Trophoblast cell (in vitro differentiated cells and primary cell): ENCODE measurements around the gene PRKCB.

Source experiments
- DNase-seq, 2 donors: peaks; one replicate each; pipeline ENCODE4 v3.0.0-alpha.2; 2016
- H2AFZ ChIP-seq: 2 replicates; pipeline ENCODE4 v1.6.1; 2013; ENCODE audit warnings: low read length, moderate library complexity, mild to moderate bottlenecking; ENCODE audit not compliant: insufficient read depth, poor library complexity
- H2AK5ac ChIP-seq: 2 replicates; pipeline ENCODE4 v1.6.1; 2013; ENCODE audit warnings: mild to moderate bottlenecking, low read length
- H2BK120ac ChIP-seq: 2 replicates; pipeline ENCODE4 v1.6.1; 2013; ENCODE audit warnings: low read length, mild to moderate bottlenecking, moderate library complexity; ENCODE audit not compliant: insufficient read depth, poor library complexity
- H2BK12ac ChIP-seq: 2 replicates; pipeline ENCODE4 v1.6.1; 2013; ENCODE audit warnings: mild to moderate bottlenecking, low read length, moderate library complexity
- H2BK5ac ChIP-seq: 2 replicates; pipeline ENCODE4 v1.6.1; 2013; ENCODE audit warnings: low read length, low read depth, moderate library complexity, mild to moderate bottlenecking; ENCODE audit not compliant: poor library complexity
- H3K14ac ChIP-seq: 2 replicates; pipeline ENCODE4 v1.6.1; 2013; ENCODE audit warnings: mild to moderate bottlenecking, low read length
- H3K18ac ChIP-seq: 2 replicates; pipeline ENCODE4 v1.6.1; 2013; ENCODE audit warnings: mild to moderate bottlenecking, low read length
- H3K23ac ChIP-seq: 2 replicates; pipeline ENCODE4 v1.6.1; 2013; ENCODE audit warnings: low read length
- H3K27ac ChIP-seq: 2 replicates; pipeline ENCODE4 v1.5.1; 2013; ENCODE audit warnings: low read depth, mild to moderate bottlenecking, inconsistent platforms, low read length, moderate library complexity
- H3K27me3 ChIP-seq: 2 replicates; pipeline ENCODE4 v1.6.1; 2013; ENCODE audit warnings: inconsistent platforms, mild to moderate bottlenecking, low read length, moderate library complexity; ENCODE audit not compliant: insufficient read depth
- H3K36me3 ChIP-seq, 2 experiments: 1 replicate in 1 of 2; 2 replicates in 1 of 2; pipeline ENCODE4 v1.6.1; 2013; ENCODE audit warnings: low read length in 2 of 2, mild to moderate bottlenecking in 2 of 2, moderate library complexity in 1 of 2; ENCODE audit not compliant: insufficient read depth in 2 of 2, control insufficient read depth in 1 of 2
- H3K4ac ChIP-seq: 2 replicates; pipeline ENCODE4 v1.6.1; 2013; ENCODE audit warnings: low read depth, mild to moderate bottlenecking, low read length, moderate library complexity
- H3K4me1 ChIP-seq, 2 experiments: 1 replicate in 1 of 2; 2 replicates in 1 of 2; pipeline ENCODE4 v1.6.1; 2013; ENCODE audit warnings: low read length in 2 of 2, mild to moderate bottlenecking in 2 of 2, moderate library complexity in 1 of 2; ENCODE audit not compliant: insufficient read depth in 2 of 2, control insufficient read depth in 1 of 2
- H3K4me2 ChIP-seq: 2 replicates; pipeline ENCODE4 v1.6.1; 2013; ENCODE audit warnings: inconsistent platforms, mild to moderate bottlenecking, low read length, moderate library complexity
- H3K4me3 ChIP-seq: 2 replicates; pipeline ENCODE4 v1.5.1; 2013; ENCODE audit warnings: mild to moderate bottlenecking, low read depth, low read length, inconsistent platforms
- H3K79me1 ChIP-seq: one replicate; pipeline ENCODE4 v1.6.1; 2013; ENCODE audit warnings: low read length
- H3K79me2 ChIP-seq: 2 replicates; pipeline ENCODE4 v1.6.1; 2013; ENCODE audit warnings: low read length, mild to moderate bottlenecking; ENCODE audit not compliant: control insufficient read depth, insufficient read depth, poor library complexity
- H3K9ac ChIP-seq: 2 replicates; pipeline ENCODE4 v1.6.1; 2013; ENCODE audit warnings: mild to moderate bottlenecking, low read length
- H3K9me3 ChIP-seq: 2 replicates; pipeline ENCODE4 v1.6.1; 2013; ENCODE audit warnings: low read depth, mild to moderate bottlenecking, control low read depth, inconsistent platforms, low read length; ENCODE audit not compliant: insufficient read depth
- H4K12ac ChIP-seq: 2 replicates; pipeline ENCODE4 v1.6.1; 2013; ENCODE audit warnings: low read depth, mild to moderate bottlenecking, low read length, moderate library complexity
- H4K8ac ChIP-seq: 2 replicates; pipeline ENCODE4 v1.6.1; 2013; ENCODE audit warnings: low read depth, mild to moderate bottlenecking, low read length, moderate library complexity
- H4K91ac ChIP-seq: one replicate; pipeline ENCODE4 v1.6.1; 2013; ENCODE audit warnings: low read depth, mild to moderate bottlenecking, low read length, moderate library complexity
- WGBS: extraction: QIAGEN DNeasy Blood & Tissue Kit; methylation state at CpG from one replicate; pipeline ENCODE4 v1.1.7; 2013; ENCODE audit warnings: missing lambda C conversion rate; ENCODE audit not compliant: insufficient read length, insufficient coverage; ENCODE audit errors: extremely low coverage; 5-methylcytosine and 5-hydroxymethylcytosine counted together

PRKCB gene

GRCh38 chr16:24246911-24247607, 411.3 kb downstream of the PRKCB start:
- Histone ChIP-seq H3K79me2 (no peaks in the 10 kb centered on the region), H2AFZ (no peak overlapping the region), H4K91ac (no peak overlapping the region), H3K23ac (no peak overlapping the region), H3K9ac (no peak overlapping the region), H2BK120ac (no peak overlapping the region), H4K8ac (no peak overlapping the region), H3K27ac (no peak overlapping the region), H2BK5ac (no peak overlapping the region), H3K4me2 (no peak overlapping the region), H3K9me3 (no peaks in the 10 kb centered on the region), H2BK12ac (no peak overlapping the region), H3K4ac (no peak overlapping the region), H3K18ac (no peak overlapping the region), H3K4me3 (no peak overlapping the region), H3K79me1 (no peaks in the 10 kb centered on the region), H3K14ac (no peak overlapping the region), H3K27me3 (no peaks in the 10 kb centered on the region), H4K12ac (no peak overlapping the region), H2AK5ac (no peak overlapping the region), H3K4me1 (no peaks in the 10 kb centered on the region), H3K36me3 (no peaks in the 10 kb centered on the region)
- no CpG with 5 or more reads among the region's 4 CpGs for WGBS
- peak; percentile 59 to 72 for DNase-seq

DNA sequence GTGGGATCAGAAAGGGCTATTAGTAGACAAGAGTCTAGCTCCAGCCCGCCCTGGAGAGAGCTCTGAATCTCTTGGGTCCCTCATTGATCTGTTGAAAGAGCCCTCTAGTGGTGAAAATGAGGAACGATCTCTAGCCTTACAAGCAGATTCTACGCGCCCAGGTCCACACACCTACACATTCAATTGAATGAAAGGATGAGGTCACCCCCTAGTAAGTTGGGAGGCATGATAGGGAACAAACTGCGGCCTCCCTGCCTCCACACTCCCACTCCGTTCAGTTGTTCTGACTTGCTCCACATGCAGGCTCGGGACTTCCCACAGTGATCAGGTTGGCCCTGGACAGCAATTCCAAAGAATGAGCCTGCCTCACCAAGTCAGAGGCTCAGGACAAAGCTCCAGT, 417.4 kb downstream of the PRKCB start:
- Histone ChIP-seq H3K4ac (no peak overlapping the region), H3K27me3 (peaks cover 2% of the 10 kb centered on the region), H3K4me2 (no peak overlapping the region), H3K79me1 (no peaks in the 10 kb centered on the region), H2BK120ac (no peak overlapping the region), H3K4me1 (no peaks in the 10 kb centered on the region), H3K79me2 (no peaks in the 10 kb centered on the region), H4K8ac (no peak overlapping the region), H2AFZ (no peak overlapping the region), H4K91ac (no peak overlapping the region), H3K18ac (no peak overlapping the region), H2BK12ac (no peak overlapping the region), H3K36me3 (no peaks in the 10 kb centered on the region), H3K9me3 (peaks cover 1% of the 10 kb centered on the region), H2AK5ac (no peak overlapping the region), H3K14ac (no peak overlapping the region), H3K9ac (no peak overlapping the region), H3K23ac (no peak overlapping the region), H3K27ac (no peak overlapping the region), H4K12ac (no peak overlapping the region), H3K4me3 (no peak overlapping the region), H2BK5ac (no peak overlapping the region)
- no CpG with 5 or more reads among the region's 7 CpGs for WGBS
- DNase-seq, result peak; percentile 24 to 76

DNA sequence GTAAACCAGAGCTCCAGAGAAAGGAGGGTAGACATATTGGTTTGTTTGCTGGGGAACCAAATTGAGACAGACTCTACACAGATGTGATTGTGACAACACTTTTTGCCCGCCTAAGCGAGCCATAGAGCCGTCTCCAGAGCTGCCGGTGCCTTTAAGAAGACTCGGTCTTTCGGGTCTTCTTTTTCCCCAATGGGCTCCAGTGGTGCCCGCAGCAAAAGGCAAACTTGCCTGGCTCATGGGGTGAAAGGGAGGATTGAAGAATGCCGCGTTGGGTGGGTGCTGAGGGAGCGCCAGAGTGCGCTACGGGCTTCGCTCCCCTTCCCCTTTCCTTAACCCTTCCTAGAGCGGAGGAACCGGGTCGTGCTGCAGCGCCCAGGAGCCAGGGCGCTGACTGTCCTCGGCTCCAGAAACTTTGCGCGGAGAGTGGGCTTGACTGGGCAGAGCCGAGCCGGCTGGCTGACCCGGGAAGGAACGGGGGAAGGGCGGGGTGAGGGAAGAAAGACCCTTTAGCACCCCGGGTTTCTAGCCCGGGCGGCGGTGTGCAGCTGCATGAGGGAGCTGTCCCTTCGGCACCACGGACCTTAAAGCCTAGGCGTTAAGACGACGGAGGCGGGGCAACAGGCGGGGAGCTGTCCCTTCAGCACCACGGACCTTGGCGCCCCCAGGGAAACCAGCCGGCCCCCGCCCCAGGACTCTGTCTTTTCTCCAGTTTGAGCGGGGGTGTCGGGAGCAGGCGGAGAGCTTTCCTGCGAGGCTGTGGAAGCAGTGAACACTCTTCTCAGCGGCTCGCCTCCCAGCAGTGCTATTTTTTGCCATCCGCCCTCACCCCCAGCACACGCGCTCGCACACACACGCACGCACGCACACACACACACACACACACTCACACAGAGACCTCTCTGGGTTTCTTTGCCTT, 419.9 kb downstream of the PRKCB start, which contains the start of gene CACNG3:
CACNG3 (plus strand) TSS at position 880 of the 916 bp plus-strand sequence. CDS start 420 bp downstream, outside the sequence.
- DNase-seq, result peak; percentile 50 to 70
- no peaks in the 10 kb centered on the region for H3K4me1 ChIP-seq
- H2AK5ac ChIP-seq, result no peak within 1 kb of the TSS
- H3K14ac ChIP-seq, result no peak within 1 kb of the TSS
- peaks cover 2% of the 10 kb centered on the region for H3K27me3 ChIP-seq
- H3K79me1 ChIP-seq, result no peaks in the 10 kb centered on the region
- H4K12ac ChIP-seq, result no peak within 1 kb of the TSS
- WGBS, result no CpG with 5 or more reads among the region's 54 CpGs
- no peak within 1 kb of the TSS for H3K27ac ChIP-seq
- no peak within 1 kb of the TSS for H3K4me3 ChIP-seq
- H3K36me3 ChIP-seq, result no peaks in the 10 kb centered on the region
- no peak within 1 kb of the TSS for H4K8ac ChIP-seq
- H3K9ac ChIP-seq, result no peak within 1 kb of the TSS
- H3K79me2 ChIP-seq, result no peaks in the 10 kb centered on the region
- H2BK5ac ChIP-seq, result no peak within 1 kb of the TSS
- no peak within 1 kb of the TSS for H3K18ac ChIP-seq
- H3K4me2 ChIP-seq, result peak within 1 kb of the TSS; percentile 46
- no peak within 1 kb of the TSS for H2AFZ ChIP-seq
- no peak within 1 kb of the TSS for H3K4ac ChIP-seq
- no peak within 1 kb of the TSS for H3K23ac ChIP-seq
- peaks cover 1% of the 10 kb centered on the region for H3K9me3 ChIP-seq
- H4K91ac ChIP-seq, result no peak within 1 kb of the TSS
- H2BK120ac ChIP-seq, result no peak within 1 kb of the TSS
- H2BK12ac ChIP-seq, result no peak within 1 kb of the TSS

DNA sequence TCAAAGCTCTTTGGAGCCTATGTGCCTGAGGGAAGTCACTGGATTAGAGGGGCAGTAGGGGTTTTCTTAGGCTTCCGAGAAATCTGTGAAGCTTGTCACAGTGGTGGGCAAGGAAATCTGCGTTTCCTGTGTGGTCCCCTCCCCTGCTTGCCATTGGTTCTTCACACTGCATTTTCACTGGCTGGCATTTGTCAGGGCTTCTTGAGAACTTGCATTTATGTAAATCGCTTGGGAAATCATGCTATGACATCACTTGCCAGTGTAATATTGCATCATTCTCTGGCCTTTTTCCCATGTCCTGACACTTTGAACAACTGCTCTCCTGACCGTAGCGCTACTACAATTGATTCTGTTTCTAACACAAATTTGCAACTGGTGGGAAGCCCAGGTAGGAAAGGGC, 422.2 kb downstream of the PRKCB start:
- Histone ChIP-seq H2AK5ac (no peak overlapping the region), H3K4me3 (no peak overlapping the region), H4K8ac (no peak overlapping the region), H3K4me2 (no peak overlapping the region), H3K79me2 (no peaks in the 10 kb centered on the region), H3K9ac (no peak overlapping the region), H3K9me3 (peaks cover 1% of the 10 kb centered on the region), H2BK120ac (no peak overlapping the region), H4K91ac (no peak overlapping the region), H4K12ac (no peak overlapping the region), H2BK12ac (no peak overlapping the region), H3K14ac (no peak overlapping the region), H3K18ac (no peak overlapping the region), H2BK5ac (no peak overlapping the region), H3K79me1 (no peaks in the 10 kb centered on the region), H3K4me1 (no peaks in the 10 kb centered on the region), H3K36me3 (no peaks in the 10 kb centered on the region), H3K23ac (no peak overlapping the region), H3K27me3 (peaks cover 2% of the 10 kb centered on the region), H2AFZ (no peak overlapping the region), H3K4ac (no peak overlapping the region), H3K27ac (no peak overlapping the region)
- DNase-seq, result peak in 1 of 2 donors; percentile 6
- WGBS, result no CpG with 5 or more reads among the region's 5 CpGs
